ENCODE measurements around the gene MYO3B. TPM values are rescaled to one million over a fixed set of nuclear protein-coding genes. Genes with fewer than 3 reads are reported as not detected.

The MYO3B gene
- total and polyA plus RNA-seq, 2 of the 8 experiments (the other 6 are each of a cell fraction or from before 2014, with no cell fraction given): 0.17 to 0.19 TPM

GRCh38 chr2:170236680-170237047 lies 58.7 kb downstream of the MYO3B start (continued):
- TF ChIP-seq POU5F1 (IDR thresholded peaks at IDR 0.05; ENCODE audit: low read depth, low read length) (no peak), CHD7 (IDR thresholded peaks at IDR 0.05; ENCODE audit: insufficient replicate concordance, low read length) (no peak), CREB1 (IDR thresholded peaks at IDR 0.05) (no peak), CHD2 (IDR thresholded peaks at IDR 0.05; ENCODE audit: low read length) (no peak)
